GM12878 (cell line): ENCODE results near the gene RPRD2. TPM values are rescaled to one million over a fixed set of nuclear protein-coding genes. Genes with fewer than 3 reads are reported as not detected.
A peak's percentile ranks its signal among the peaks of the same experiment; 100 is the strongest.

ENCODE experiments used
- CHD1 ChIP-seq: IDR thresholded peaks from 2 replicates; pipeline ENCODE4 v1.6.1; 2012; ENCODE audit warnings: low read depth, low read length, improper control_type of control experiment
- HDGF ChIP-seq: fragments of 450-650 bp; IDR thresholded peaks from 2 replicates; pipeline ENCODE4 v1.6.1; 2016; ENCODE audit warnings: antibody characterized with exemption
- MAX ChIP-seq: IDR thresholded peaks from 2 replicates; pipeline ENCODE4 v1.6.1; 2012; ENCODE audit warnings: low read depth, low read length, improper control_type of control experiment
- MEF2A ChIP-seq: IDR thresholded peaks from 2 replicates; pipeline ENCODE4 v1.6.1; 2011; ENCODE audit warnings: low read depth, mild to moderate bottlenecking, low read length, moderate library complexity; ENCODE audit not compliant: insufficient read depth
- NFYB ChIP-seq: IDR thresholded peaks from 2 replicates; pipeline ENCODE4 v1.6.1; 2011; ENCODE audit warnings: low read depth, mild to moderate bottlenecking, low read length, improper control_type of control experiment, moderate library complexity; ENCODE audit not compliant: insufficient read depth
- NR2F1 ChIP-seq: fragments of 450-650 bp; conservative IDR thresholded peaks from 2 replicates; pipeline ENCODE4 v1.6.1; 2017; ENCODE audit warnings: mild to moderate bottlenecking
- PKNOX1 ChIP-seq: fragments of 450-650 bp; IDR thresholded peaks from 2 replicates; pipeline ENCODE4 v1.6.1; 2016; ENCODE audit warnings: mild to moderate bottlenecking
- SMAD1 ChIP-seq: fragments of 450-650 bp; IDR thresholded peaks from 2 replicates; pipeline ENCODE4 v1.6.1; 2018; ENCODE audit warnings: mild to moderate bottlenecking, low read depth; ENCODE audit not compliant: partially characterized antibody
- USF1 ChIP-seq: IDR thresholded peaks from 2 replicates; pipeline ENCODE4 v1.6.1; 2011; ENCODE audit warnings: borderline replicate concordance, low read depth, mild to moderate bottlenecking, moderate library complexity, mixed read lengths, low read length; ENCODE audit not compliant: insufficient read depth; ENCODE audit errors: extremely low read length
- ZNF217 ChIP-seq: fragments of 450-650 bp; IDR thresholded peaks from 2 replicates; pipeline ENCODE4 v1.6.1; 2017; ENCODE audit warnings: antibody characterized with exemption, mild to moderate bottlenecking
- ZNF592 ChIP-seq: fragments of 450-650 bp; IDR thresholded peaks from 2 replicates; pipeline ENCODE4 v1.6.1; 2017; ENCODE audit warnings: mild to moderate bottlenecking, moderate library complexity
- polyA plus RNA-seq, 11 experiments: library from polyadenylated mRNA; depleted of rRNA in 4 of 11; unstranded in 6 of 11; stranded (reverse) in 5 of 11; fragments of >200 nt; fragmentation: Nextera tagmentation in 4 of 11; fragmentation: Illumina TruSeq in 1 of 11; extraction: Ambion mirVana in 4 of 11; extraction: Trizol in 1 of 11; gene quantifications; 1 replicate in 1 of 11; 2 replicates in 10 of 11; pipeline versions ENCODE4 v1.2.1 to v1.2.3, GENCODE V29; 2011 to 2016; ENCODE audit warnings: inconsistent platforms in 2 of 11, missing spikeins in 2 of 11, low read depth in 1 of 11
- total RNA-seq, 4 experiments: library from RNA; depleted of rRNA in 3 of 4; stranded (reverse); fragments of >200 nt in 3 of 4; fragmentation: Illumina TruSeq in 1 of 4; extraction: Trizol in 1 of 4; gene quantifications; 2 replicates each; pipeline versions ENCODE4 v1.2.1 to v1.2.3, GENCODE V29; 2013 to 2021

The RPRD2 gene
- total and polyA plus RNA-seq, 10 of the 15 experiments (the other 5 are each of a cell fraction or from before 2014, with no cell fraction given) = 1.9 to 24.8 (median 13.3) TPM

- no peak for TF ChIP-seq ZNF592
- peak; percentile 98 for TF ChIP-seq PKNOX1
- peak; percentile 50 for TF ChIP-seq NR2F1
- no peak for TF ChIP-seq CHD1
- peak; percentile 91 for TF ChIP-seq NFYB
- TF ChIP-seq ZNF217 = no peak
- TF ChIP-seq MEF2A = 0 out of 2 replicates have a peak, but pooled peaks have one; percentile 10
- TF ChIP-seq SMAD1 = no peak
- TF ChIP-seq MAX = 0 out of 2 replicates have a peak, but pooled peaks have one; percentile 5
- no peak for TF ChIP-seq USF1
- peak; percentile 51; the same call in 1 of the 2 replicates for TF ChIP-seq HDGF
Observed at GRCh38 chr1:150515328-150516049, 151.5 kb downstream of the RPRD2 start, which contains the start of gene FALEC (continued).
